ENCODE results near the gene ALG6.
"Not testable (repeated sequence)": the region's sequence is repeated elsewhere in the genome, so short reads cannot be mapped to it uniquely, and the experiment has no call there.

Gene ALG6

DNA sequence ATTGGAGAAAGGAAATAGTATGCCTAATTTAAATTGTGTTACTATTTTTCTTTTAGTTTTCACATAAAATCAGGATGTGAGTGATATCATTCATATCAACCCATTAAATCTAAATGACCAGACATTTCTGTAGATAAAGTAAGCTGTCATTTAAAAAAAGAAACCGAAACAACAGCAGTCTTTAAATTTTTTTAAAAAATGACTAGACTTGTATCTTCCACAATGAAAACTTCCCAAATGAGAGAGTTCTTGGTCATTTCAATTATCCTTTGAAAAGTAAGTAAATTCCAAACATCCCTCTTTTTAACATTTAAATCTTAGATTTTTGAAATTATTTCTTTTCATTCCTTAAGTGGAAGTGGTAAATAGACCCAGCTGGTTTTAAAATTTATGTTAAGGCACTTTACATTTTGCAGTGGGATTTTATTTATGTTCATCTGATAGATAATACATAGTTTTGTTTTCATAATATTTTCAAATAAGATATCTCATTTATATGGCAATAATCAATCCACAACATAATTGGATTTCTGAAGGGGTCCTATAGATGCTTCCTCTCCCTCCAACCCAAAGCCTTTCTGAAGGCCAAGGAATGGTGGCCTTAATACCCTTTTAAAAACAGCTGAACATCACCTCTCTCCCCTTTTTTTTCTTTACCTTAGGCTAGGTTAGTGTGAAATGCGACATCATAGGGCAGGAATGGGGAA, 42.0 kb upstream of the ALG6 start:
- Mint-ChIP-seq H3K4me3 (no peak overlapping the region), H3K27ac (no peak overlapping the region), H3K9me3 (peaks cover 5% of the 10 kb centered on the region), H3K4me1 (peaks cover 35% of the 10 kb centered on the region), H3K36me3 (peaks cover 32% of the 10 kb centered on the region)
- ATAC-seq (no peak), DNase-seq (ENCODE audit: low spot score in 2 of 2) (no peak)

DNA sequence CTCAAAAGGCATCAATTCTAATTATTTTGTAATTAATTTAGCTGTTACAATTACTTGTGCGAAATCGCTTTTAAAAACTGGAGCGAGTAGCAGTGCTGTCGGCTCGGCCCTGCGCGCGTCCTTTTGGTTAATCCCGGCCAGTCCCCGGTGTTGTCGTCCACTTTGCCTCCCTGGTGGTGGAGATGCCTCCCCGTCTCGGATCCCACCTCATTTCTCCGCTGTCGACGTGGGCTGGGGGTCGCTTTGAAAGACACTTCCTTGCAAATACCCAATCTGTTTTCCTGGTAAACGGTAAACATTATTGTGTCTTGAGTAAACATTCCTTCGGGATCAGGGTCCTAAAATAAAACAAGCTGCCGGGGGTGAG, 41.3 kb upstream of the ALG6 start:
- H3K9me3 Mint-ChIP-seq: peaks cover 5% of the 10 kb centered on the region
- no peak overlapping the region for H3K27ac Mint-ChIP-seq

DNA sequence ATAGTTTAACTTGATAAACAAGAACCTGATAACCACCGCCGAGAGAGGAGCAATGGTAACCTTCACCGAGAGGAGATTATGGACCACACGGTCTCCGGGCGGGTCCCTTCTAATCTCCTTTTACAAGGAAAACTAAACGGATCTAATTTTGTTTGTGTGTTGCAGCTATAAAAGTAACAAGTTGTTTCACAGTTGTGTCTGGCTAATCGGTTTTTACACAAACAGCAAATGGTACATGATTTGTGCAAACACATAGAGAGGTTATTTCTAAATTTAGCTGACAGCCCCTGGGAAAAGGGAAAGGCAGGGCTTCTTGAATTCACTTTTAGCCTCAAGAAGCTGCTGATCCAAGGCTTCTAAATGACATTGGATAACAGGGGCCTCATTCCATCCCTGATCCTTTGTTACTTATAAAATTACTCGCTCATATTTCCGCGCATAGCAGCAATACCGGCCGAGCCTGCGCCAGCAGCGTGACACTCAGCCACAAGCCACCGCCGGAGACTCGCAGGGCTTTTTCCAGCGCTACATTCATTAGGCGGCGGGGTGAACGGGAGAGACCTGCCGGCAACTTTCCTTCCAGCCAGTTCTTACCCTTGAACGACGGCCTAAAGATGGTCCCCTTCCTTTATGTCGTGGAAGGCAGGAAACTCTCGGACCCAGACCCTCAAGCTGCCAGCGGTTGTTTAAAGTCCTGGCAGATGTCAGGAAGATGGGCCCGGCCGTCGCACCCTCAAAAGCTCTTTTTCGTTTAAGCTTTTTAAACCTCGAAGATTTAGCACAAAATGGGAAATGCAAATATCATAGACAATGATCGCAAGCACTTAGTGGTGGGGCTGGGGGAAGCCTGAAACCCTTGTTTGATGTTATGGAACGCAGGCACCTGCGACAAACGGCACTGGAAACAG, 40.7 kb upstream of the ALG6 start:
- H3K36me3 Mint-ChIP-seq: peaks cover 23% of the 10 kb centered on the region
- peaks cover 5% of the 10 kb centered on the region for H3K9me3 Mint-ChIP-seq
- no peak for DNase-seq (ENCODE audit: low spot score in 2 of 2)
- no peak for ATAC-seq
- peaks cover 28% of the 10 kb centered on the region for H3K4me1 Mint-ChIP-seq
- H3K27ac Mint-ChIP-seq: peak overlapping the region; percentile 29
- H3K4me3 Mint-ChIP-seq: no peak overlapping the region

More for the DNA sequence above, 41.3 kb upstream of the ALG6 start:
- Mint-ChIP-seq H3K4me1 (peaks cover 35% of the 10 kb centered on the region), H3K4me3 (no peak overlapping the region), H3K36me3 (peaks cover 30% of the 10 kb centered on the region)
- ATAC-seq (no peak), DNase-seq (ENCODE audit: low spot score in 2 of 2) (no peak)

DNA sequence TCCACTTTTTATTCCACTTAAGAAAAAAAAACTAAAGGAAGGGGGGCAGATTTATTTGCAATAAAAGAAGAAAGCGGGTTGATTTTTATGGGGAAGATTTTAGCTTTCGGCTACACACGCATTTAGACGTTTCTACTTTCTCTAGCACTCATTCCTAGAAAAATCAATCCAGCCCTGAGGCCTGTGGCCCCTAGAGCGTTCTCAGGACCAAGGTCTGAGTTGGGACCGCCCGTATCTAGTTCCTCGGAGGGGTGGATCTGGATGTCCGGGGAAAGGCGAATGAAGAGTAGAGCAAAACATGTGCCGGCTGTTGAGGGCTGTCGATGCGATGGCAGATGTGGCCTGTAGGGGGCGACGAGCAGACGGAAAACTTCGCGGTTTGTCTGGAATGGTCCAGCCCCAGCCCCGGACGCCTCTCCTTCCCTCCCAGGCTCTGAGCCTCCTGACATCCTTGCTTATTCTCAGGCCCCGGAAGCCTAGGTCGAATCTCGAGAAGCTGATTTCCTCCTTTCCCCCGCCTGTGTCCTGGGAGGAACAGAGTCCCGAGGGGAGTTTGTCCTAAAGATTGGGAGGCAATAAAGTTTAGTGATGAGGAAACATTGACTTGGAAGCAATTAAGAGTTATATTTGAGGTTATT, 39.9 kb upstream of the ALG6 start:
- Mint-ChIP-seq H3K4me1 (peaks cover 26% of the 10 kb centered on the region), H3K36me3 (peaks cover 20% of the 10 kb centered on the region), H3K9me3 (peaks cover 5% of the 10 kb centered on the region), H3K27ac (peak overlapping the region; percentile 29), H3K4me3 (no peak overlapping the region)
- peak; percentile 60 for ATAC-seq
- DNase-seq (ENCODE audit: low spot score in 2 of 2): peak in 1 of 2 donors; percentile 78

DNA sequence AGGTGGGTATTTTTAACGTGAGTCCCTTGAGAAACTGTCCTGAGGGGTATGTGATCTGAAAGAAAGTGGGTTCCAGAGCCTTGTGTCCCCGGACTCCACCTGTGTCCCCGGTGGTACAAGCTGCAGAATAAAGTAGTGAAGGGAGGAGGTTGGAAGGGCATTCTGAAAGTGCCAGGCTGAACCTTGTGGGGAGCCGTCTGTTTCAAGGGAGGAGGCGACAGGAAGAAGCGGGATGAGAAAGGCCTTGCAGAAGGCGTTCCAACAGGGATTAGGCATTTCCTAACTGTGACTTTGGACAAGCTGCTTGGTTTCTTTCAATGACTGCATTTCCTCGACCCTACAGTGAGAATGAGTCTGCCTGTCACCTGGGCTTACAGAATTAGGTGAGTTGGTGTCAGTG, 39.3 kb upstream of the ALG6 start:
- H3K4me3 Mint-ChIP-seq: no peak overlapping the region
- no peak for DNase-seq (ENCODE audit: low spot score in 2 of 2)
- H3K36me3 Mint-ChIP-seq: peaks cover 20% of the 10 kb centered on the region
- peaks cover 26% of the 10 kb centered on the region for H3K4me1 Mint-ChIP-seq
- no peak for ATAC-seq
- peaks cover 5% of the 10 kb centered on the region for H3K9me3 Mint-ChIP-seq
- H3K27ac Mint-ChIP-seq: no peak overlapping the region

DNA sequence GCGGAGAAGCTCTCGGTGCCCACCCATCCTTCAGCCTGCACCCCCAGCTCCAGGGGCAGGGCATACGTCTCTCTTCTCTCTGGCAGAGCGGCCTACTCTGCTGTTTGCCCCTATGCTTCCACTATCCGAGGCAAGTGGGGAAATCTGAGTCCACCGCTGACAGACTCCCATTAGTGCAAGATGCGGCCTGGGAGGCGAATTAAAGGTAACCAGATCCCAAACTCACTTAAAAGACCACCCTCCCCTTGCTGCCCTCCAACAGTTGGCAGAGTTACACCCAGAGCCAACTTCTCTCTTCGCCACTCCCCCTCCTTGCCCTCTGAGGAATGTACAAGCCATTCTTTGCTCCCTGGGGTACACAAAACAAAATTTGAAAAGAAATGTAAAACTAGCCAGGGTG, 38.6 kb upstream of the ALG6 start:
- H3K27ac Mint-ChIP-seq: no peak overlapping the region

DNA sequence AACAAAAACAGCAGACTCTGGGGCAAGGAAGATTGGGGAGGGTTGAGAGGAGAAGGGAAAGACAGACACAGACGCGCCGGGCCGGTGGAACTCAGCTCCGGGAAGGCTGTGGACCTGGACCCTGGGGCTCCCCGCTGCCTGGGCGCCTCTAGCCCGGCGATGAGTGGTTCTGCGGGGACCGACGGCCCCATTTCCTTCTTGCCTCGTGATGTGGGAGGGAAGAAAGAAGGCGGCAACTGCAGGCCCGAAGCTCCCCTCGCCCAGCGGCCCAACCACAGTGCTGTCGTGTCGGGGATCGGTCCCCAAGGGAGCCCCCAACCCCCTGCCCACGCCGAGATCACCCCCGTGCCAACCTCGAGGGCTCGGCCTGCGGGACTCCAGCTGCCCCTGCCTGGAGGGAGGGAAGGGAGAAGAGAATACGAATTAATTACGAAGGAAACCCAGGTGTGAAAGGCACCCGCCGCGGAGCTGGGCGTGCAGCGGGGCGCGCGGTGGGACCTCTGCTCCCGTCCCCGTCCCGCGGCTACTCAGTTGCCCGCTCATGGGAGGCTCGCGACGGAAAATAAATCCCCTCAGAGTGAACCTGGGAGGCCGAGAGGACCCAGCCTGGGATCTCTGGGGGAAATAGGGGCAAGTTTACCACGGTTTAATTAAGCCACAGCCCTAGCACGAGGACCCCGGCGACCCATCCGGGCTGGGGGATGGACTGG, 37.7 kb upstream of the ALG6 start:
- Mint-ChIP-seq H3K4me3 (peak overlapping the region; percentile 8), H3K4me1 (peaks cover 20% of the 10 kb centered on the region), H3K36me3 (peaks cover 14% of the 10 kb centered on the region), H3K27ac (no peak overlapping the region), H3K9me3 (peaks cover 5% of the 10 kb centered on the region)
- DNase-seq (ENCODE audit: low spot score in 2 of 2) (no peak), ATAC-seq (no peak)

More for the DNA sequence above, 38.6 kb upstream of the ALG6 start:
- H3K4me3 Mint-ChIP-seq: no peak overlapping the region
- DNase-seq (ENCODE audit: low spot score in 2 of 2) (no peak), ATAC-seq (no peak)
- peaks cover 26% of the 10 kb centered on the region for H3K4me1 Mint-ChIP-seq
- H3K36me3 Mint-ChIP-seq: peaks cover 14% of the 10 kb centered on the region
- peaks cover 5% of the 10 kb centered on the region for H3K9me3 Mint-ChIP-seq

DNA sequence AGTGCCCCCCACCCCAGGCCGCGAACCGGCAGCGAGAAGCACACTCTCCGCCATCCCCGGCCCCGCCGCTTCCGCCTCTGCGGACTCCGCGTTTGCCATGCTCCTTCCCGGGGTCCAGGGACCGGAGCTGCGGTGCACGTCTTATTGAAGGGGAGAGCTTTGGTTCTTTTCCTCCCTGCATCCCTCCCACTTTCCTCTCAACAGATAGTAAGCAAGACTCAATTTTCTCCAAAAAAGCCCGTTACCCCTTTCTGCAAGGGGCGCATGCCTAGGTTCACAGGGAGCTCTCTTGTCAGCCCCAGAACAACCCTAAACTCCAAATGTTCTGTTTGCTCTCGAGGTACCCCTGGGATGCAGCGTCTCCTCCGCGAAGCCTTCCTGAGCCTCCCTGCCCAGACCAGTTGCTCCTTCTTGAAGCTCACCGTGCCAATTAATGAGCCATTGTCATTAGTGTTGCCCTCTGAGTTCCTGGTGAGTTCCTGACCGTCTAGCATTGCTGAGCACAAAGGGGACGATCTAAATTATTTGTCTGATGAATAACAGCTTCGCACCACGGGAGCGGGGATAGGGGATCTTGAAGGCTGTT, 37.0 kb upstream of the ALG6 start:
- ATAC-seq (no peak), DNase-seq (ENCODE audit: low spot score in 2 of 2) (no peak)
- H3K4me1 Mint-ChIP-seq: peaks cover 20% of the 10 kb centered on the region
- no peak overlapping the region for H3K27ac Mint-ChIP-seq
- H3K4me3 Mint-ChIP-seq: no peak overlapping the region
- H3K36me3 Mint-ChIP-seq: peaks cover 14% of the 10 kb centered on the region
- H3K9me3 Mint-ChIP-seq: peaks cover 5% of the 10 kb centered on the region

DNA sequence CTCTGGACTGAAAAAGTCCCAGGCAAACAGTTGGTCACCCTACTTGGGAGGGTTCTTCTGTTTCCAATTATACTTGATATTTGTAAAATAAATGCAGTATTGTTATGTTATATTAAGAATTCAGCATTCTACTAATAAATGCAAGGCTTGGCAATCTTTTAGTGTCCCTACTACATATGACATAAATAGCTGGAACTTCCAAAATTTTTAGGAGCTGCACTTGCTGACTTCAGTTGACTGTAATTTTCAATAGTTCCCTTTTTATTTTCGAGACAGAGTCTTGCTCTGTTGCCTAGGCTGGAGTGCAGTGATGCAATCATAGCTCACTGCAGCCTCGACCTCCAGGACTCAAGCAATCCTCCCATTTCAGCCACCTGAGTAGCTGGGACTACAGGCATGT, 25.0 kb upstream of the ALG6 start:
- ATAC-seq (no peak), DNase-seq (ENCODE audit: low spot score in 2 of 2) (no peak)
- Mint-ChIP-seq H3K4me1 (no peaks in the 10 kb centered on the region), H3K4me3 (no peak overlapping the region), H3K36me3 (no peaks in the 10 kb centered on the region), H3K9me3 (no peaks in the 10 kb centered on the region), H3K27ac (no peak overlapping the region)

DNA sequence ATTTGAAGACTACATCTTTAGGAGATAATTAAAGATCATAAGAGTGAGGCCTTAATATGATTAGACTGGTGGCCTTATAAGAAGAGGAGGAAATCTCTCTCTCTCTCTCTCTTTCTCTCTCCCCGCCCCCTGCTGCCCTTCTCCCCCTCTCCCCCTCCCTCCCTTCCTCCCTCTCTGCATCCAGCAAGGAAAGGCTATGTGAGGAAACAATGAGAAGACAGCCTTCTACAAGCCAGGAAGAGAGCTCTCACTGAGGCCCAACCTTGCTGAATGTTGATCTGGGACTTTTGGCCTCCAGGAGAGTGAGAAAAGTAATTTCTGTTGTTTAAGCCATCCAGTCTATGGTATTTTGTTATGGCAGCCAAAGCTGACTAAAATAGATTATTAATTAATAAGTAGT, 23.5 kb upstream of the ALG6 start:
- Mint-ChIP-seq H3K27ac (no peak overlapping the region), H3K4me3 (no peak overlapping the region), H3K36me3 (no peaks in the 10 kb centered on the region), H3K9me3 (no peaks in the 10 kb centered on the region), H3K4me1 (no peaks in the 10 kb centered on the region)
- ATAC-seq (no peak), DNase-seq (ENCODE audit: low spot score in 2 of 2) (no peak)

DNA sequence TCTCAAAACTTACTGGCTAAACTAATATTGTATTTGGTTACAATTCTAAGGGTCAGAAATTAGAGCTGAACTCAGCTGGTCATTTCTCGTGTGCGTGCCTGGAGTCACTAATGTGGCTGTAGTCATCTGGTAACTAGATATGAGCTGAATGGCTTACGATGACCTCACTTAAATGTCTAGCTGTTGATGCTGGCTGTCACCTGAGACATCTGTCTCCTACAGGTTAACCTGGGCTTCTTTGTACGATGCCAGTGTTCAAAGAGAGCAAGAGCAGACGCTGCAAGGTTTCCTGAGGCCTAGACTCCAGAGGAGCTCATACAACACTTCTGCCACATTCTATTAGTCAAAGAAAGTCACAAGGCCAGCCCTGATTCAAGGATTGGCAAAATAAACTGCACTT, 17.1 kb upstream of the ALG6 start:
- H3K36me3 Mint-ChIP-seq: no peaks in the 10 kb centered on the region

DNA sequence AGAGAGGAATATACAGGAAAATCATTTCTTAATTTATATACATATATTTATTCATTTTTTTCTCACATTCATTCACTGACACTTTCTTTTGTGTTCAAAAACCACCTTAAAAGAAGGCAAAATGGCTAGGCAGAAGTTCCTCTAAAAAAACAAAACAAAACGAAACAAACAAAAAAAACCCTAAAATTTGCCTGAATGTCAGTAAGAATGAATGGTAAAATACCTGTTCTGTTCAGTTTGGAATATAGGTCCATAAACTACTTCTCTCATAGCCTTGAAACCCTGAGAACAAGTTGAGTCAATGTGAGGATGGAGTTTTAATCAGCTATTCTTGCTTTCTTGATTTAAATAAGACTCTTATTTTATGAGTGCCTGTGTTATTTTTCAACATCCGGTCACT, 14.7 kb upstream of the ALG6 start:
- no peak overlapping the region for H3K4me3 Mint-ChIP-seq
- DNase-seq (ENCODE audit: low spot score in 2 of 2) (no peak), ATAC-seq (no peak)
- H3K36me3 Mint-ChIP-seq: no peaks in the 10 kb centered on the region
- no peak overlapping the region for H3K27ac Mint-ChIP-seq
- no peaks in the 10 kb centered on the region for H3K9me3 Mint-ChIP-seq
- no peaks in the 10 kb centered on the region for H3K4me1 Mint-ChIP-seq

More for the DNA sequence above, 17.1 kb upstream of the ALG6 start:
- Mint-ChIP-seq H3K4me3 (no peak overlapping the region), H3K27ac (no peak overlapping the region), H3K9me3 (no peaks in the 10 kb centered on the region), H3K4me1 (no peaks in the 10 kb centered on the region)
- DNase-seq (ENCODE audit: low spot score in 2 of 2) (no peak), ATAC-seq (no peak)

DNA sequence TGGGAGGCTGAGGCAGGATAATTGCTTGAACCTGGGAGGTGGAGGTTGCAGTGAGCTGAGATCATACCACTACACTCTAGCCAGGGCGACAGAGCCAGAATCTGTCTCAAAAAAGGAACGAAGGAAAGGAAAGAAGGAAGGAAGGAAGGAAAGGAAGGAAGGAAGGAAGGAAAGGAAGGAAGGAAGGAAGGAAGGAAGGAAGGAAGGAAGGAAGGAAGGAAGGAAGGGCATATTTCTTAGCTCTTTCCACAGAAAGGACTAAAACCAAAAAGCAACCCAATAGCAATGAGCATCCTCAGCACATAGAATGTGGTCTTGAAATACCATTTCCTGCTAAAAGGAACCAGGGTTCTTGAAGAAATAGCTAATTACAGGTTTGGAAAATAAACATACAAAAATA, 11.2 kb upstream of the ALG6 start:
- not testable (repeated sequence) for H3K9me3 Mint-ChIP-seq; H3K36me3 Mint-ChIP-seq; H3K4me1 Mint-ChIP-seq; H3K27ac Mint-ChIP-seq; ATAC-seq; DNase-seq (ENCODE audit: low spot score in 2 of 2); H3K4me3 Mint-ChIP-seq

DNA sequence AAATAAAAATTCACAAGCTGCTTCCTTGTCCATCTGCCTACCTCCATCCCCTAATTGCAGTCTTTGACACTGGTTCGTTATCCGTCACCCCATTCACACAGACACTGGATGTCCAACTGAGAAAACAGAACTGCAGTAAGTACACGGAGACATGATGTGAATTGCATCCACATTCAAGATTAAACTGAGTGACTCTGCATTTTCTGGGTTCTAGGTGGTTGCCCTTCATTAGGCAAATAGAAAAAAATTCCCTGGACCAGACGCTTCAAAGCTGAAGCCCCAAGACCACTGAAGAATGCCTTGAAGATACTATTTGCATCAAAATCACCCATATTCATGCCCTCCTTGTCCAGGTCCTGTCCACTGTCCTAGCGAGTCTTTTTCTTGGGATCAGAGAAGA, 7.9 kb upstream of the ALG6 start:
- H3K27ac Mint-ChIP-seq: no peak overlapping the region
- H3K36me3 Mint-ChIP-seq: no peaks in the 10 kb centered on the region
- no peak for ATAC-seq

DNA sequence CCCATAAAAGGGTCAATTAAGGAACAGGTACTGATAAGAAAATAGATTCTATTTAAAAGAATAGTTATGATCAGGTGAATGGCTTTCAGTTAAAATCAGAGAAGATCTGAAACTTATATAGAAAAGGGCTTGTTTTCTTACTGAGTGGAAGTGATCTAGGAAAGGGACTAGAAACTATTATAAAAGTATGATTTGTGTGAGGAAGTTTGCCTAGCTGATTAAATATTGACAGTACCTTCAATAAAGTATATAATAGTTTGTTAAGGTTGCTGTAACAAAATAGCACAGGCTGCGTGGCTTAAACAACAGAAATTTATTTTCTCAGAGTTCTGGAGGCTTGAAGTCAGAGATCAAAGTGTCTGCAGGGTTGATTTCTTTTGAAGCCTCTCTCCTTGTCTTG, 5.4 kb upstream of the ALG6 start:
- ATAC-seq: no peak
- Mint-ChIP-seq H3K27ac (no peak overlapping the region), H3K36me3 (peaks cover 6% of the 10 kb centered on the region), H3K4me1 (peaks cover 6% of the 10 kb centered on the region), H3K4me3 (no peak overlapping the region), H3K9me3 (no peaks in the 10 kb centered on the region)
- DNase-seq (ENCODE audit: low spot score in 2 of 2): no peak

More for the DNA sequence above, 7.9 kb upstream of the ALG6 start:
- no peaks in the 10 kb centered on the region for H3K4me1 Mint-ChIP-seq
- no peak for DNase-seq (ENCODE audit: low spot score in 2 of 2)
- no peak overlapping the region for H3K4me3 Mint-ChIP-seq
- no peaks in the 10 kb centered on the region for H3K9me3 Mint-ChIP-seq

Measured in stimulated activated effector memory CD8-positive, alpha-beta T cell treated with anti-CD3 and anti-CD28 coated beads, Interleukin-12 subunit alpha, Interleukin-12 subunit beta, amount 100 ng/mL, for 72 hours (primary cell).